H9 (cell line): ENCODE results near the gene MAPK7. TPM values are rescaled to one million over a fixed set of nuclear protein-coding genes. Genes with fewer than 3 reads are reported as not detected.

ENCODE experiments used
- DNase-seq: peaks from one replicate; pipeline ENCODE4 v3.0.0-alpha.2; 2017
- H2AFZ ChIP-seq: one replicate; pipeline ENCODE4 v1.6.1; 2013; ENCODE audit warnings: mild to moderate bottlenecking, low read length, control low read depth, moderate library complexity
- H2AK5ac ChIP-seq: 2 replicates; pipeline ENCODE4 v1.6.1; 2013; ENCODE audit warnings: low read length, control low read depth, mixed read lengths; ENCODE audit not compliant: insufficient read length
- H2BK120ac ChIP-seq: one replicate; pipeline ENCODE4 v1.6.1; 2013; ENCODE audit warnings: low read depth, mild to moderate bottlenecking, low read length, control low read depth, inconsistent platforms; ENCODE audit not compliant: poor library complexity, severe bottlenecking
- H2BK12ac ChIP-seq: 2 replicates; pipeline ENCODE4 v1.6.1; 2013; ENCODE audit warnings: low read length, control low read depth, mixed read lengths, low read depth; ENCODE audit not compliant: insufficient read length
- H2BK15ac ChIP-seq: 2 replicates; pipeline ENCODE4 v1.6.1; 2013; ENCODE audit warnings: low read depth, low read length, control low read depth
- H2BK20ac ChIP-seq: one replicate; pipeline ENCODE4 v1.6.1; 2013; ENCODE audit warnings: low read depth, mild to moderate bottlenecking, low read length, control low read depth, inconsistent platforms; ENCODE audit not compliant: poor library complexity, severe bottlenecking
- H2BK5ac ChIP-seq: 2 replicates; pipeline ENCODE4 v1.6.1; 2013; ENCODE audit warnings: low read length, control low read depth, mixed read lengths; ENCODE audit not compliant: insufficient read length
- H3K14ac ChIP-seq: 2 replicates; pipeline ENCODE4 v1.6.1; 2013; ENCODE audit warnings: low read length, control low read depth; ENCODE audit not compliant: insufficient read depth
- H3K18ac ChIP-seq: 2 replicates; pipeline ENCODE4 v1.6.1; 2013; ENCODE audit warnings: low read depth, mild to moderate bottlenecking, mixed read lengths, low read length, control low read depth; ENCODE audit not compliant: insufficient read length
- H3K23ac ChIP-seq: 2 replicates; pipeline ENCODE4 v1.6.1; 2013; ENCODE audit warnings: low read length, control low read depth, mixed read lengths, low read depth; ENCODE audit not compliant: insufficient read length
- H3K23me2 ChIP-seq: 2 replicates; pipeline ENCODE4 v1.6.1; 2013; ENCODE audit warnings: low read depth, mild to moderate bottlenecking, mixed read lengths, low read length, control low read depth; ENCODE audit not compliant: insufficient read length, poor library complexity, severe bottlenecking
- H3K27ac ChIP-seq: 2 replicates; pipeline ENCODE4 v1.5.1; 2013; ENCODE audit warnings: low read length, control low read depth, mixed read lengths, low read depth; ENCODE audit not compliant: insufficient read length
- H3K27me3 ChIP-seq: 2 replicates; pipeline ENCODE4 v1.6.1; 2013; ENCODE audit warnings: low read length, control low read depth, inconsistent platforms; ENCODE audit not compliant: insufficient read depth
- H3K4ac ChIP-seq: 2 replicates; pipeline ENCODE4 v1.6.1; 2013; ENCODE audit warnings: low read depth, mild to moderate bottlenecking, control low read depth, inconsistent platforms, low read length, moderate library complexity
- H3K4me1 ChIP-seq: 2 replicates; pipeline ENCODE4 v1.6.1; 2013; ENCODE audit warnings: low read length, control low read depth, inconsistent platforms; ENCODE audit not compliant: insufficient read depth
- H3K4me2 ChIP-seq: 2 replicates; pipeline ENCODE4 v1.6.1; 2013; ENCODE audit warnings: low read length, control low read depth, mixed read lengths; ENCODE audit not compliant: insufficient read length, insufficient read depth
- H3K56ac ChIP-seq: 2 replicates; pipeline ENCODE4 v1.6.1; 2013; ENCODE audit warnings: low read depth, mild to moderate bottlenecking, mixed read lengths, low read length, control low read depth; ENCODE audit not compliant: insufficient read length
- H3K79me1 ChIP-seq: 2 replicates; pipeline ENCODE4 v1.6.1; 2013; ENCODE audit warnings: low read depth, mild to moderate bottlenecking, moderate library complexity, low read length, control low read depth, inconsistent platforms; ENCODE audit not compliant: insufficient read depth, poor library complexity, severe bottlenecking
- H3K79me2 ChIP-seq: 2 replicates; pipeline ENCODE4 v1.6.1; 2013; ENCODE audit warnings: low read length, control low read depth, inconsistent platforms; ENCODE audit not compliant: insufficient read depth
- H3K9ac ChIP-seq: 2 replicates; pipeline ENCODE4 v1.6.1; 2013; ENCODE audit warnings: low read length, control low read depth, mixed read lengths; ENCODE audit not compliant: insufficient read length; ENCODE audit errors: extremely low read depth
- H3K9me3 ChIP-seq: one replicate; pipeline ENCODE4 v1.6.1; 2013; ENCODE audit warnings: low read depth, low read length, inconsistent platforms; ENCODE audit not compliant: control insufficient read depth
- H3T11ph ChIP-seq: one replicate; pipeline ENCODE4 v1.6.1; 2013; ENCODE audit warnings: mild to moderate bottlenecking, low read length, control low read depth, inconsistent platforms
- H4K20me1 ChIP-seq: one replicate; pipeline ENCODE4 v1.6.1; 2013; ENCODE audit not compliant: control insufficient read depth, insufficient read length, insufficient read depth
- H4K5ac ChIP-seq: 2 replicates; pipeline ENCODE4 v1.6.1; 2013; ENCODE audit warnings: low read depth, mild to moderate bottlenecking, mixed read lengths, low read length, control low read depth; ENCODE audit not compliant: insufficient read length
- H4K8ac ChIP-seq: replicated peaks from 2 replicates; pipeline ENCODE4 v1.6.1; 2013; ENCODE audit warnings: low read length, control low read depth, mixed read lengths, low read depth; ENCODE audit not compliant: insufficient read length
- H4K91ac ChIP-seq: 2 replicates; pipeline ENCODE4 v1.6.1; 2013; ENCODE audit warnings: low read depth, mild to moderate bottlenecking, moderate library complexity, mixed read lengths, low read length, control low read depth; ENCODE audit not compliant: insufficient read length
- H3K27ac Mint-ChIP-seq, 3 experiments: 2 replicates in 2 of 3; 3 replicates in 1 of 3; pipeline ENCODE4 v1.8.0; 2020 to 2021; ENCODE audit warnings: mixed read lengths in 3 of 3, mild to moderate bottlenecking in 1 of 3, moderate library complexity in 1 of 3
- H3K27me3 Mint-ChIP-seq: 2 replicates; pipeline ENCODE4 v1.8.0; 2021; ENCODE audit warnings: low read depth, mild to moderate bottlenecking, moderate library complexity, mixed read lengths
- H3K36me3 Mint-ChIP-seq, 3 experiments: 2 replicates in 2 of 3; 3 replicates in 1 of 3; pipeline ENCODE4 v1.8.0; 2020 to 2021; ENCODE audit warnings: low read depth in 3 of 3, mixed read lengths in 3 of 3; ENCODE audit not compliant: insufficient read depth in 1 of 3
- H3K4me1 Mint-ChIP-seq, 2 experiments: 2 replicates each; pipeline ENCODE4 v1.8.0; 2020; ENCODE audit warnings: mixed read lengths in 2 of 2
- H3K4me3 Mint-ChIP-seq, 2 experiments: 2 replicates in 1 of 2; 3 replicates in 1 of 2; pipeline ENCODE4 v1.8.0; 2020 to 2021; ENCODE audit warnings: mild to moderate bottlenecking in 2 of 2, mixed read lengths in 2 of 2, moderate library complexity in 1 of 2
- H3K9me3 Mint-ChIP-seq, 2 experiments: 2 replicates in 1 of 2; 3 replicates in 1 of 2; pipeline ENCODE4 v1.8.0; 2020; ENCODE audit warnings: mild to moderate bottlenecking in 2 of 2, mixed read lengths in 2 of 2, moderate library complexity in 1 of 2
- WGBS: extraction: QIAGEN DNeasy Blood & Tissue Kit; methylation state at CpG from one replicate; pipeline ENCODE4 v1.1.7; 2013; ENCODE audit warnings: missing lambda C conversion rate, low lambda C conversion rate, mixed read lengths; ENCODE audit not compliant: insufficient read length; ENCODE audit errors: extremely low coverage; 5-methylcytosine and 5-hydroxymethylcytosine counted together
- total RNA-seq: library from RNA; stranded (reverse); gene quantifications from 2 replicates; pipeline ENCODE4 v1.2.1, GENCODE V29; 2021
- TF ChIP-seq, protein P1 (sequence below): fragments of 200-600 bp; sonication (generic); conservative IDR thresholded peaks from 3 replicates; pipeline ENCODE4 v1.8.0; 2021; ENCODE audit warnings: antibody characterized with exemption, mild to moderate bottlenecking

MAPK7 gene
- total RNA-seq, 1 experiment from 2014 or later = 43.8 TPM

- Mint-ChIP-seq H3K4me1 (peaks cover 17 to 18% of the 10 kb centered on the region in 2 experiments), H3K4me3 (no peak overlapping the region), H3K9me3 (no peaks in the 10 kb centered on the region), H3K27me3 (peaks cover 5% of the 10 kb centered on the region; the same call in 1 of the 2 replicates), H3K27ac (no peak overlapping the region), H3K36me3 (peaks cover 9 to 35% (median 31%) of the 10 kb centered on the region in 3 experiments; a peak in 6 of 7 replicates)
- Histone ChIP-seq H3K79me1 (no peaks in the 10 kb centered on the region), H4K20me1 (no peaks in the 10 kb centered on the region), H2BK120ac (no peak overlapping the region), H3K4me2 (no peak overlapping the region), H3K9me3 (no peaks in the 10 kb centered on the region), H3K14ac (no peak overlapping the region), H2AK5ac (no peak overlapping the region), H3K23ac (no peak overlapping the region), H4K5ac (no peak overlapping the region), H3K23me2 (no peaks in the 10 kb centered on the region), H2BK5ac (no peak overlapping the region), H3K27ac (no peak overlapping the region), H2AFZ (no peak overlapping the region), H2BK15ac (no peak overlapping the region), H3T11ph (no peak overlapping the region), H3K79me2 (0 out of 2 replicates have a peak, but pooled peaks cover 2% of the 10 kb centered on the region), H4K8ac (no peak overlapping the region), H3K27me3 (no peaks in the 10 kb centered on the region), H3K9ac (no peak overlapping the region), H3K18ac (no peak overlapping the region), H2BK12ac (no peak overlapping the region), H4K91ac (no peak overlapping the region), H2BK20ac (no peak overlapping the region), H3K4me1 (no peaks in the 10 kb centered on the region), H3K4ac (no peak overlapping the region), H3K56ac (no peak overlapping the region)
- no peak for DNase-seq
- WGBS = no CpG with 5 or more reads among the region's 7 CpGs
- TF ChIP-seq, protein P1, sequence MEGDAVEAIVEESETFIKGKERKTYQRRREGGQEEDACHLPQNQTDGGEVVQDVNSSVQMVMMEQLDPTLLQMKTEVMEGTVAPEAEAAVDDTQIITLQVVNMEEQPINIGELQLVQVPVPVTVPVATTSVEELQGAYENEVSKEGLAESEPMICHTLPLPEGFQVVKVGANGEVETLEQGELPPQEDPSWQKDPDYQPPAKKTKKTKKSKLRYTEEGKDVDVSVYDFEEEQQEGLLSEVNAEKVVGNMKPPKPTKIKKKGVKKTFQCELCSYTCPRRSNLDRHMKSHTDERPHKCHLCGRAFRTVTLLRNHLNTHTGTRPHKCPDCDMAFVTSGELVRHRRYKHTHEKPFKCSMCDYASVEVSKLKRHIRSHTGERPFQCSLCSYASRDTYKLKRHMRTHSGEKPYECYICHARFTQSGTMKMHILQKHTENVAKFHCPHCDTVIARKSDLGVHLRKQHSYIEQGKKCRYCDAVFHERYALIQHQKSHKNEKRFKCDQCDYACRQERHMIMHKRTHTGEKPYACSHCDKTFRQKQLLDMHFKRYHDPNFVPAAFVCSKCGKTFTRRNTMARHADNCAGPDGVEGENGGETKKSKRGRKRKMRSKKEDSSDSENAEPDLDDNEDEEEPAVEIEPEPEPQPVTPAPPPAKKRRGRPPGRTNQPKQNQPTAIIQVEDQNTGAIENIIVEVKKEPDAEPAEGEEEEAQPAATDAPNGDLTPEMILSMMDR = no peak
Measured at GRCh38 chr17:19359151-19359550, 19.1 kb upstream of the MAPK7 start.
